GM18505 (cell line): ENCODE measurements around the gene NDUFAF8.

Source experiments
- ATAC-seq: cut with Tn5 transposase; IDR thresholded peaks from one replicate; pipeline ENCODE4 v1.9.1; 2021; ENCODE audit not compliant: unreplicated experiment
- POLR2A ChIP-seq: IDR thresholded peaks from 4 replicates; pipeline ENCODE4 v1.6.1; 2011; ENCODE audit warnings: borderline replicate concordance; ENCODE audit not compliant: insufficient read depth, insufficient read length; ENCODE audit errors: extremely low read depth

NDUFAF8 gene

GRCh38 chr17:81196505-81197408, 42.4 kb upstream of the NDUFAF8 start:
- no peak for TF ChIP-seq POLR2A
- ATAC-seq = no peak

GRCh38 chr17:81197409-81197795, 41.7 kb upstream of the NDUFAF8 start:
- no peak for TF ChIP-seq POLR2A
- no peak for ATAC-seq

- no peak for ATAC-seq
- TF ChIP-seq POLR2A = no peak
These were observed 41.2 kb upstream of the NDUFAF8 start for GRCh38 chr17:81197831-81198490.

- no peak for TF ChIP-seq POLR2A
- no peak for ATAC-seq
These were observed 40.2 kb upstream of the NDUFAF8 start for GRCh38 chr17:81198826-81199481.

- no peak for ATAC-seq
- TF ChIP-seq POLR2A = no peak
These were observed 39.7 kb upstream of the NDUFAF8 start for GRCh38 chr17:81199482-81199830.

GRCh38 chr17:81200201-81200600, 38.9 kb upstream of the NDUFAF8 start:
- ATAC-seq = no peak

GRCh38 chr17:81200695-81201580, 38.2 kb upstream of the NDUFAF8 start:
- ATAC-seq = no peak
- no peak for TF ChIP-seq POLR2A

More at GRCh38 chr17:81200201-81200600, 38.9 kb upstream of the NDUFAF8 start:
- TF ChIP-seq POLR2A = no peak

GRCh38 chr17:81202318-81202717, 36.8 kb upstream of the NDUFAF8 start:
- TF ChIP-seq POLR2A = no peak
- no peak for ATAC-seq

- TF ChIP-seq POLR2A = no peak
- no peak for ATAC-seq
These were observed 36.0 kb upstream of the NDUFAF8 start for GRCh38 chr17:81203136-81203535.

GRCh38 chr17:81204578-81204977, 34.5 kb upstream of the NDUFAF8 start:
- no peak for TF ChIP-seq POLR2A
- ATAC-seq = no peak

- no peak for TF ChIP-seq POLR2A
- ATAC-seq = no peak
These were observed 33.0 kb upstream of the NDUFAF8 start for GRCh38 chr17:81206166-81206565.

GRCh38 chr17:81206657-81207056, 32.5 kb upstream of the NDUFAF8 start:
- no peak for TF ChIP-seq POLR2A
- ATAC-seq = no peak
